Gastroesophageal sphincter (tissue), 3 donors: ENCODE measurements around the gene NFE2.

ENCODE experiments used
- EP300 ChIP-seq: sonication (generic); formaldehyde crosslinking; IDR thresholded peaks from one replicate; pipeline ENCODE4 v1.6.1; 2017; ENCODE audit warnings: antibody characterized with exemption, mild to moderate bottlenecking
- TF ChIP-seq, protein P1 (sequence below), 4 experiments: fragments of 200-600 bp in 2 of 4; fragments of 450-650 bp in 2 of 4; sonication (generic) in 1 of 4; IDR thresholded peaks; one replicate each; pipeline ENCODE4 v1.5.1; 2017 to 2019; ENCODE audit warnings: antibody characterized with exemption in 4 of 4, mild to moderate bottlenecking in 2 of 4, moderate library complexity in 2 of 4

DNA sequence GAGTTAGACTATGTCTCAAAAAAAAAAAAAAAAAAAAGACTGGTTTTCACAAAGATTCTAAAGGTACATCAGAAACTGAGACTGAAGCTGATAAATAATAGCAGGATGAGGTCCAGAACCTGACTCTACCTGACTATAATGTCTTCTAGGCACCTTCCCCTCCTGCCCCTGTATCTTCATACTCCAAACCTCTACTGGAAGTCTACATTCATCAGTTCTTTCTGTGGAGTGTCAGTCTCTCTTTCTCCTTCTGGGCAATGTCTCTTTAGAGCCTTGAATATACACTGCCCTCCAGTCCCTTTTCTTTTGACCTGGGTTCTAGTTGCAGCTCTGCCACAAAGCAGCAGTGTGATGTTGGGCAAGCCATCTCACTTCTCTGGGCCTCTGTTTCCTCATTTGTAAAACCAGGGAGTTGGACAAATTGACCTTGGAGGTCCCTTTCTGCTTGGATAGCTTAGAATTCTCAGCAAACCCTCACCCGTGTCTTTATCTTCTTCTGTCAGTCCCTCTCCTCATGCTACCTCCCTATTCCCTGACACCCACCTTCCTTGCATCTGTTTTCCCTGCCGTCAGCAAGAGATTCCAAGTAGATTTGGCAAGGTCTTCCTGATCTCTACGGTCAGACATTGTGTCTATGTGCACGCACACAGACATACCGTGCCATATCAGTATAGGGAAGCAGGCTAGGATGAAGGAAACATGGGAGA, 4.3 kb downstream of the NFE2 start:
- no peak for TF ChIP-seq EP300
- TF ChIP-seq, protein P1, sequence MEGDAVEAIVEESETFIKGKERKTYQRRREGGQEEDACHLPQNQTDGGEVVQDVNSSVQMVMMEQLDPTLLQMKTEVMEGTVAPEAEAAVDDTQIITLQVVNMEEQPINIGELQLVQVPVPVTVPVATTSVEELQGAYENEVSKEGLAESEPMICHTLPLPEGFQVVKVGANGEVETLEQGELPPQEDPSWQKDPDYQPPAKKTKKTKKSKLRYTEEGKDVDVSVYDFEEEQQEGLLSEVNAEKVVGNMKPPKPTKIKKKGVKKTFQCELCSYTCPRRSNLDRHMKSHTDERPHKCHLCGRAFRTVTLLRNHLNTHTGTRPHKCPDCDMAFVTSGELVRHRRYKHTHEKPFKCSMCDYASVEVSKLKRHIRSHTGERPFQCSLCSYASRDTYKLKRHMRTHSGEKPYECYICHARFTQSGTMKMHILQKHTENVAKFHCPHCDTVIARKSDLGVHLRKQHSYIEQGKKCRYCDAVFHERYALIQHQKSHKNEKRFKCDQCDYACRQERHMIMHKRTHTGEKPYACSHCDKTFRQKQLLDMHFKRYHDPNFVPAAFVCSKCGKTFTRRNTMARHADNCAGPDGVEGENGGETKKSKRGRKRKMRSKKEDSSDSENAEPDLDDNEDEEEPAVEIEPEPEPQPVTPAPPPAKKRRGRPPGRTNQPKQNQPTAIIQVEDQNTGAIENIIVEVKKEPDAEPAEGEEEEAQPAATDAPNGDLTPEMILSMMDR (IDR thresholded peaks at IDR 0.05) = no peak
